Activated gamma-delta T cell treated with anti-CD3 and anti-CD28 coated beads, Interleukin-2, amount 50 U/mL, for 16 hours (primary cell): ENCODE results near the gene WWOX.

Experiments
- DNase-seq: peaks from one replicate; pipeline ENCODE4 v3.0.0-alpha.2; 2020; ENCODE audit warnings: low read depth

Gene WWOX

DNA sequence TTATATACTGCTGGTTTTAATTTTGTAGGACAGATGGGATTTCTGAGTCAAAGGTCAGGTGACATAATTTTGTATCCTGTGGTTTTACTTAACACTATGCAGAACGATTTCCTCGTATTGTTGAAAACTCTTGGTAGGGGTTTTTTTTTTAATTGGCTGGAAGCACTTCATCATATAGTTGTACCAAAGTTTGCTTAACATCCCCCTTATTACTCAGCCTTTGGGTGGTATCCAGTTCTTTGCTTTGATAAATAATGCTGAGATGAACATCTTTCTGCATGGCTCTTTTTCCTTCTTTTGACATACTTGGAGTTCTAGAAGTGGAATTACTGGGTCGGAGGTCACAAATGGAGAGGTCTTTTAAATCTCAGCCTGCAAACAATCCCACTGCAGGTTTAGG is 1082.0 kb downstream of the WWOX start:
- DNase-seq = no peak

DNA sequence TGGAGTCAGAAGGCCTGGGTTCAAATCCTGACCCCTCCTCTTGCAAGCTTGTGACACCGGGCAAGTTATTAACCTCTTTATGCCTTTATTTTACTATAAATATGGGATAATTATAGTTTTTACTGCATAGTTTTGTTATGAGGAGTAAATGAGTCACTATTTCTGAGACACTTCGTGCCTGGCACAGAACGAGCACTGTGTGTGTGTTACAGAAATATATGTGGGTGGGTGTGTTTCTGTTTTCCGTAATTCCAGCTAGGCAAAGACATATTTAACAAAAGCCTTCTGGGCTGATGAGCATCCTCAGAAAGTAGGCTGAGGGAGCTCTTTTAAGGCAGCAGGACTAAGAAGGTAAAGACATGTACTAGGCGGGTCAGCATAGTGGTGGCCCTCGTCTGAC is 1083.2 kb downstream of the WWOX start:
- DNase-seq = no peak

DNA sequence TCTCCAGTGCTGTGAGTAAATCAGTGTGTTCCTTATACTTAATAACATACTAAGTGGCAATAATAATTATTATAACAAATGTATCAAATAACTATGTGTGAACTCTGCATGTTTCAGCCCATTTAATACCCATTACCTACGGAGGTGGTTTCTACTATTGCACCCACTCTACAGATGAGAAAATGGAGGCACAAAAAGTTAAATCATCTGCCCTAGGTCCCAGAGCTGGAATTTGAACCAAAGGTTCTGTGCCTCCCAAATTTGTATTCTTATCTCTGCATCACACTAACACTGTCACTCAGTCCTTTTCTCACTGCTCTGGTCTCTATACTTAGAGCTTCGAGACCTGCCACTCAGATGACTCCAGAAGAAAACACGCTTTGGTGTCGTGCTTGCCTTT is 1084.1 kb downstream of the WWOX start:
- DNase-seq = no peak

DNA sequence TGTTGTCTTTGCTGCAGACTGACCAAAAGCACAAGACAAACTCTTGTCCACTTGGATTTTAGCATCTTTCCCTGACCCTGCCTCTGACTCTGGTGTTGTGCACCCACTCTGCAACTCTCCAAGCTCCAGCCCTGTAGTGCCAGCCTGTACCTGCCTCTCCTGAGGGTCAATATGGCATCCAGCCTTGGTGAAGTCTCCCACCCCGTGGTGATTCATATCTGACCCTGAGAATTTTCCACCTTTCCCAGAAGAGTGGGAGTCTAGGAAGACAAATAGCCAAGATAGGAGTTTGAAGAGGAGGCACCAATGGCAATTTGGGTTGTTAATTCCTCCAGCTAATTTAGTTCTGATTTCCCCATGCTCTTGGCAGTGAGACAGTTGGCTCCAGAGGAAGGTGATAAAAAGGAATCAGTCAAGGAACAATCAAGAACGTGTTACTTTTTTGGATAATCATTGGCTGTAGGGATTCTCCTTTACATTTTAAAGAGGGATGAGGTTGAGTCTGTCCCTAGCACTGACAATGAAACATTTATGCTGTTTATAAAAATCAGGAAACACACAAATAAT is 1085.1 kb downstream of the WWOX start:
- DNase-seq = no peak

DNA sequence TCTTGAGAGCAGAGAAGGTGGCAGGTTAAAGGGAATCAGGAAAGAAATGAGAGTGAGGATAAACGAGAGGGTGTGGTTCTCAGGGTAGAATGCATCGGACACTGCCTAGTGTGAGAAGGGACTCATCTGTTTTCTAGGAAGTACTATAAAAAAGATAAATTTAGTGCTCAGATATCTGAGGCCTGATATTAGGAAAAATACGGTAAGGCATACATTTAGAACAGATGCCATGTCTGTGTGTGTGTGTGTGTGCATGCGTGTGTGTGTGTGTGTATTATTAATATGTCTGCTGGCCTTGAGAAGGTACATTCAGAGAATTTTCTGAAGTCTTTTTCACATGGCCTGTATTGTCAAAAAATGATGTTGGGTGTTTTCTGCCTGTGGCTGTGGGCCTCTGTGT is 1086.3 kb downstream of the WWOX start:
- no peak for DNase-seq

DNA sequence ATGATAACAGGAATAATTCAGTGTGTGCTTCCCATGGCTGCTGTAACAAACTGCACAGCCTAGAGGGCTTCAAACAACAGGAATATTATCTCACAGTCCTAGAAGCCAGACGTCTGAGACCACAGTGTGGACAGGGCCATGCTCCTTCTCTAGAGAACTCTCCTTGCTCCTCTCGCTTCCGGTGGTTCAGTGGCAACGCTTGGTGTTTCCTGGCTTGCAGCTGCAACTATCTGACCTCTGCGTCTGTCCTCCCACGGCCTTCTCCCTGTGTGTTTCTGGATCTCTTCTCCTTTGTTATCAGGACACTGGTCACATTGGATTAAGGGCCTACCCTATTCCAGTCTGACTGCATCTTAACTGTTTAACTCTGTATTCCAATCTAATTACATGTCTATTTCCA is 1086.7 kb downstream of the WWOX start:
- no peak for DNase-seq

DNA sequence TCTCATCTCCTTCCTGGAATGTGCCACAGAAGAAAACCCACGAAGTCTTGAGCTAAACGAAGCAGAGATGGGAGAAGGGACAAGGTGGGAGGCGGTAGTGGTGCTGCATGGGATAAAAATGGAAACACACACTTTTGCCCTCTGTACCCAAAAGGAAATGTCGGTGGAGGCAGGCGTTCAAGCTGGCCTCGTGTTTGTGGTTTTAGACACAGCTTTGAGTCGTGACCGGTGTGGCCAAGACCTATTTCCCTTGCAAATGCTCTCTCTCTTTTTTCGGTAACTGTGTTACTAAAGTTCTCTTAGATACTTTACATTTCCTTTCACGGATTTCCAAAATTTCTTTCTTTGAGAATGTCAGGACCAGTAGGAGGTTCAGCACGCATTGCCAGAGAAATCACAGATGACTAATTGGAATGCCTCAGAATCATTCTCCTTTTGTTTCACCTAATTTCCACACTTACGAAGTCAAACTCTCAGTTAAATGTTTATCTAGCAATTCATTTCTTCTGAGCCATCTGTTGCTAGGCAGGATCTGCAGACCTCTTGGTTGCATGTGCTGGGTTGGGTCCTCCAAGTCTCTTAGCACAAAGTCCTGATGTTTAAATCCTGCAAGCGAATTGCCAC is 1088.8 kb downstream of the WWOX start:
- no peak for DNase-seq

DNA sequence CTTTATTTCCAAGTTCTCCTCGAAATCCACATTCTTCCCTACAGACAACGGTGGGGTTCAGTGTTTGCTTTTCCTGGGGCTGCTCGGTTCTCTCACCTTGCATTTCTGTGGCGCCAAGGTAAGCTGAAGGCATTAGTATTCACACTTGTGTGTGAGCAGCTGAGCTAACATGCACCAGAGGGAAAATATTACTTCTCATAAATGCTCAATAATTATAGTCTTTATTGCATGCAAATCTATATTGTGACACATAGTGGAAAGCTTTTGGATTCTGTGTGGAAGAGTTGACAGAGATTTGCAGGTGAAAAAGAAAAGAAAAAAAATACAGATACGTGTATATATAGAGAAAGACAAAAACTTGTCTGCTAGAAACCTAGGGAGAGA is 1089.3 kb downstream of the WWOX start:
- DNase-seq = no peak

DNA sequence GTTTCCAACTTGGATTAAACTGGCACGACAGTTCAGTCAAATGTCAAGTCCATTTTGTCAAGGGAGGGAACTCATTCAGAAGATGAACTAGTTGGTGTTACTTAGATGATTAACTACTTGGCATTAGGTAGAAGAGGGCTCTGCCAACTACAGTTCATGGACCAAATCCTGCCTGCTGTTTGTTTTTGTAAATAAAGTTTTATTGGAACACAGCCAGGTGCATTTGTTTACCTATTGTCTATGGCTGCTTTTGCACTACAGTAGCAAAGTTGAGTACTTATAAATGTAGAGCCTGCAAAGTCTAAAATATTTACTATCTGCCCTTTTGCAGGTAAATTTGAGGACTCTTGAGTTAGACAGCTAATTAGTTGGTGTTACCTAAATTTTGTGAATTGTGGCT is 1091.1 kb downstream of the WWOX start:
- no peak for DNase-seq

DNA sequence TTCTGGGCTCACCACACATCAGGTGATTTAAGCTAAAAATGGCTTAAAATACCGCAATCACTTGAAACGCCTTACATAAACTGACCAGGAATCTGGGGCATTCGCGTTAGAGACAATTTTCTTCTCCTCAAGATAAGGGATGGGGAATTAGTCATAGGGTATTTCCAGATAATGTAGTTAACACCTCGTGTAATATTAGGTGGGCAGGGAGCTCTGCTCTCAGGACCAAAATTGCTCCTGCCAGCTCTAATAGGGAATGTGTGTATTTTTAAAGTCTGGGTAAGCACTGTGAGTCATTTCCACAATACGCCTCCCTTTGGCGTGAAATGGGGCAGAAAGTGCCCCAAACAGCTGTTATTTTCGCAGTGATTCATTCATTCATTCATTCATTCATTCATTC is 1092.5 kb downstream of the WWOX start:
- no peak for DNase-seq

DNA sequence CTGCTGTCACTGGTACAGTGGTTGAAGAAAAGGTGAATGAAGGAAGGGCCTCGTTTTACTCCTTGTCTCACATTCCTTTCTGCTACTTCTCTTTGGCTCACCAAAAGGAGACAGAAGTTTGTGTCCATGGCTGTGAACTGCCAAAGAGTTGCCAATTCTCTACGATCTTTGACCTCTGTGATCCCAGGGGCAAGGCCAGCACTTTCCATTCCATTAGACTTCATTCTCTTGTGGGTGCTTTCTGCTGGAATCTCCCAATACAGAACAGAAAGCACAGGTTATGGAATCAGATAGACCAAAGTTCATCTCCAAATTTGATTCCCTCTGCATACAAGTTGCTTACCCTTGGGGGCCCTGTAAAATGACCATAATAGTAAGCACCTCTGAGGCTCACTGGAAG is 1093.5 kb downstream of the WWOX start:
- DNase-seq = no peak

DNA sequence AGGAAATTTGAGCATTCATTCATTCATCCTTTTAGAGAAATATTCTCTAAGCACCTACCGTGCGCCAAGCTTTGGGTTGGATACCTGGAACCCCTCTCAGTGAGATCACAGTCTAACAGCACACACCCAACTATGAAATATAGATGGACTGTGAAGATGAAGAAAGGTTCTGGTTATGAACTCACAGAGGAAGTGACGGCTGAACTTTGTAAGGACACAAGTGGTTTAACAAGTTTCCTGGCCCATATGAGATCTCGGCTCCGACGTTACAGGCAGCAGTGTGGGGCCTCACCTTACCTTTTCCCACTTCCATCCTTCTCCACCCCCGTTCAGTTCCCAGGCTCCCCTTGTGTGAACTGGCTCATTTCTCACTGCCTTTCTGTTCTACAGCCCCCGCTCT is 1094.8 kb downstream of the WWOX start:
- no peak for DNase-seq

DNA sequence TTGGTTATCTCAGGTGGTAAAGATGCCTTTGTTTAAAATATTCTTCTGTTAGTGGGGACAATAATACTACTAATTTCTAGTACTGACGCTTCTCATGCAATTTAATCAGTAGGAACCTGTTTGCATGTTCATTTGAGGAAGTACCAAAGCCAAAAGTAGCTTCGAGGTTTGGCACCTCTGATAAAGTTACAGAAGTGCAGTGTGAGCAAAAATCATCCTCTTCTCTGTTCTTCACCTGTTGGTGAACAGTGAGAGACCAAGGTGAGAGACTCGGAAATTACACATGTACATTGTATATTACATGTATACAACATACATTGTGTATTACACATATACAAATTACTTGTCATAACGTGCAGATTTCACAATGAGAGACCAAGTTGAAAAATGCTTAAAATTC is 1096.5 kb downstream of the WWOX start:
- DNase-seq = no peak

DNA sequence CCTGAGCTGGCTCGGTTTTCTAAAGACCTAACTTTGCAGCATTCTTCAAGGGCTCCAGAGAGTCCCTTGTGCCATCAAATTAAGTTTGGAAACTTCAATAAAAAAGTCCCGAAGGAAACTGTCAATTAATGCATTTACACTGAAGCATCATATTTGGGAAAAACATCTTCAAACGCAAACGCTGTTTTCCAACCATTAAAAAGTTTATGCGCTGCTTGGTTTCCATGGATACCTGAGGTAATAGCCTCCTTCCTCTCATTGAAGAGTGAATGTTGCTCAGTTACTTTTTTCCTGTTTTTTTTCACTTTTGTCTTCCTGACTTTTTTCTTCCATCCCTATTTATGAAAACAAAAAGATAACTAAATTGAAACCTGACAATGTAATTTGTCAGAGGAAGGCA is 1102.0 kb downstream of the WWOX start:
- no peak for DNase-seq

DNA sequence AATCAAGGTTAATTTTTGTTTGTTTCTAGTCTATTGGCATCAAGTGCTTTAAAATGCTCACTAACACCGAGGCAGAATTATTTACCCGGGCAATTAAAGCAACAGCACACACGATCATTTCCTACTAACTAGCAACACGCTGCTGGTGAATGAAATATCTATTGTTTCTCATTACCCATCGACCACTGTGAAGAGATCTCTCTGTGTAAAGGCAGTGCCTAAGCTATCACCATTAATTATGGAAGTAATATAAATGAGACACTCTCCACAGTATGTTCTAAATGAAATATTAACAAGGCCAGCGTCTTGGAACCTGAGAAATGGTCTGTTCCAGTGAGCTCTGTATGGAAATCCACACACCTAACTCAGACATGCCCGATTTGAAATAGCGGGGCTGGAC is 1103.5 kb downstream of the WWOX start:
- DNase-seq = no peak

DNA sequence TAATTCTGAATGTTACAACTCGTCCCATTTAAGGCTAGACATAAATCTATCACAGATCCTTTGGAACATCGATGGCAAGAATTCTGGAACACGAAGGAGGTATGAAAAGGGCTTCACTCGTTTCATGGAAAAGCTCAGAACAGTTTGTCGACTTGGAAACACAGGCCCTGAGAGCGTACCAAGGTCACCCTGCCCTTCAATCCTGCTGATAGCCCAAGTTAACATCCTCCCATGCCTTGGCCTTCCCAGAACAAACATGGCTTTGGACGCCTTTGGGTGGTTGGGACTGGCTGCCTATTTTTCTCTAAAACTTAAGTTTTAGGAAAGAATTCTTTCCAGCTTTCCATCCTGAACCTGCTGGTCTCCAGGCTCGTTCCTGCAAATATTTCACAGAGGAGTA is 1105.0 kb downstream of the WWOX start:
- no peak for DNase-seq

DNA sequence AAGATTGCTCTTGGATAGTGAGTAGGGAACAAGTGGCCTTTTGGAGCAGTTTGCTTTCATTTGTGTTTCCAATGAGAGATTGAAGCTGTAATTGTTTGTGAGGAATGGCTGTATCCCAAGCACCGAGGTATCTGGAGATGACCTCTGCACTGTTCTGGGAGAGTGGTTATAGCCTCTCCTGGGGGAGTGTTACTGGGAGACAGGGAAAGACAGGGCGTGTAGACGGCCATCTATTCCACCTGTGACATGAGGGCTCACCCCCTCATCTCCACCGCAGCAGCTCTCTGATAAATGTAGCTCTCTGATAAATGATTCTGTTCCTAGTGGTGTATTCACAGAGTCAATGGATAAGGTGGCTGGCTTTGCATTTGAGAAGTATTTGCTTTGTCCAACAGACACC is 1107.4 kb downstream of the WWOX start:
- no peak for DNase-seq

DNA sequence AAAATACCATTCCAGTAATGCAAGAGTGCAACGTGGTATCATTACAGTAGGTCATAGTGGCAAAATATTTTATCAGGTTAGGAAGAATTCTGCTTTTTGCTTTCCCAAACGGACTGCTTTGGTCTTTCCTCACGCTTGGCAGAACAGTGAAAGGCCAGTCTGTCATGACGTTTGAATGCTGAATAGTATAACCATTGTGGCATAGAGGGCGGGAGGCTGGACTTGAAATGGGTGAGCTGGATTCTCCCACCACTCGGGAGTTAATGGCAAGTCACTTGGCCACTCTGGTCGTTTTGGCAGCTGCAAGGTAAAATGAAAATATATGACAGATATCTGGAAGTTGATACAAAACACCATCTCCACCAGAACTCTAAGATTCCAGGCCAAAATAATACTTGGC is 1109.9 kb downstream of the WWOX start:
- no peak for DNase-seq

DNA sequence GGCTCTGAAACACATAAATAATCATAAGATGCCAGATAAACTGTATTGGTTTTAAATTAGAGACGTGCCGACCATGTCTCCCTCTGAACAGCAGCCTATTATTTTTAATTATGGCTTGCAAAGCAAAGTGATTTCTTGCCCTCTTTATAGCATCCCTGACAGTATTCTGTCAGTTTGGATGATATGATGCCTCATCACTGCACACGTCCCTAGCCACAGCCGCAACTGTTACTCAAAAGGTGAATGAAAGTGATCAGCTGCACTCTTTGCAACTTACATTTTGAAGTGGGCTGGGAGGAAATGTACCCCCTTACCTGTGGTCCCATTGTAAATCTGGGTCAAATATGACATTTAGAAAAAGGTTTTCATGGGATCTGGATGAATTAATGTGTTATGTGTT is 1111.2 kb downstream of the WWOX start:
- no peak for DNase-seq

DNA sequence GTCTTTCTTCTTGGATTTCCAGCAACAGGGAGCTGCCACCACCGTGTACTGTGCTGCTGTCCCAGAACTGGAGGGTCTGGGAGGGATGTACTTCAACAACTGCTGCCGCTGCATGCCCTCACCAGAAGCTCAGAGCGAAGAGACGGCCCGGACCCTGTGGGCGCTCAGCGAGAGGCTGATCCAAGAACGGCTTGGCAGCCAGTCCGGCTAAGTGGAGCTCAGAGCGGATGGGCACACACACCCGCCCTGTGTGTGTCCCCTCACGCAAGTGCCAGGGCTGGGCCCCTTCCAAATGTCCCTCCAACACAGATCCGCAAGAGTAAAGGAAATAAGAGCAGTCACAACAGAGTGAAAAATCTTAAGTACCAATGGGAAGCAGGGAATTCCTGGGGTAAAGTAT is 1112.1 kb downstream of the WWOX start:
- no peak for DNase-seq

DNA sequence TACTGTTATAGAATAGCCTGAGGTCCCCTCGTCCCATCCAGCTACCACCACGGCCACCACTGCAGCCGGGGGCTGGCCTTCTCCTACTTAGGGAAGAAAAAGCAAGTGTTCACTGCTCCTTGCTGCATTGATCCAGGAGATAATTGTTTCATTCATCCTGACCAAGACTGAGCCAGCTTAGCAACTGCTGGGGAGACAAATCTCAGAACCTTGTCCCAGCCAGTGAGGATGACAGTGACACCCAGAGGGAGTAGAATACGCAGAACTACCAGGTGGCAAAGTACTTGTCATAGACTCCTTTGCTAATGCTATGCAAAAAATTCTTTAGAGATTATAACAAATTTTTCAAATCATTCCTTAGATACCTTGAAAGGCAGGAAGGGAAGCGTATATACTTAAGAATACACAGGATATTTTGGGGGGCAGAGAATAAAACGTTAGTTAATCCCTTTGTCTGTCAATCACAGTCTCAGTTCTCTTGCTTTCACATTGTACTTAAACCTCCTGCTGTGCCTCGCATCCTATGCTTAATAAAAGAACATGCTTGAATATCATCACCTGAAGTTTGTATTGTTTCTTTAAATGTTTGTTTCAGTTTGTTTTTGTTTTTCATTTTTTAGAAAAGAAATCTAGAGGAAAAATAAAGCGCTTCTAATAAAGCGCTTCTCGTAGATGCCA is 1112.8 kb downstream of the WWOX start:
- DNase-seq = no peak

DNA sequence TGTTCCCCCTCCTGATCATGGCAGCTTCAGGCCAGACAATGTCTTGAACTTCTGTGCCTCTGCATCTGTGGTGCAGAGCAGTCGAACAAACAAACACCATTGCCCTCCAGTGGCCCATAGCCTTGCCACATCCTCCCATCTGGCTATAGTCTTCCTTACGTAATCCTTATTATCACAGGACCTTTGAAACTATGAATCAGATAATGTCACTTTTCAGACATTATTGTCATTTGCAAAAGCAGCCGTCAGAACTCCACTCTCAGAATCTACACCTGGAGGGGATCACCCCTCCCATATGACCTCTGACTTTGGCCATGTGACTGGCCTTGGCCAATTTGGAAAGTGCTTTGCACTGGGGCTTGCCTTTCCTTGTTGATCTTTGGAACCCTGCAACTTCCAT is 1113.8 kb downstream of the WWOX start:
- DNase-seq = no peak

DNA sequence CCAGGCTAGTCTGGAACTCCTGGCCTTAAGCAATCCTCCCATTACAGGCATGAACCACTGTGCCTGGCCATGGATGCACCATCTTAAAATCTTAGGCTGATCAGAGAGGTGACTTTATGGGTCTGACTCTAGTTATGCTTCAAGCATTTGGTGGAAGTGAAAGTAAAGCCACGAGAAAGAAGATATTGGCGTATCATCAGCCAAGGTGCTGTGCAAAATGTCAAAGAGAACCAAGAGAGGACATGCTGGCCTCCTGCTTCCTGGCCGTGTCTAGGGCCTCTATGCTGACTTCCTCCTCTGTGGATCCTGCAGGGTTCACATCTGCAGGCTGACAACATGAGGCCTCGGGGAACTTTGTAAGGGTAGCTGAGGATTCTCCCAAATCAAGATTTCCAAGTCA is 1115.8 kb downstream of the WWOX start:
- no peak for DNase-seq

DNA sequence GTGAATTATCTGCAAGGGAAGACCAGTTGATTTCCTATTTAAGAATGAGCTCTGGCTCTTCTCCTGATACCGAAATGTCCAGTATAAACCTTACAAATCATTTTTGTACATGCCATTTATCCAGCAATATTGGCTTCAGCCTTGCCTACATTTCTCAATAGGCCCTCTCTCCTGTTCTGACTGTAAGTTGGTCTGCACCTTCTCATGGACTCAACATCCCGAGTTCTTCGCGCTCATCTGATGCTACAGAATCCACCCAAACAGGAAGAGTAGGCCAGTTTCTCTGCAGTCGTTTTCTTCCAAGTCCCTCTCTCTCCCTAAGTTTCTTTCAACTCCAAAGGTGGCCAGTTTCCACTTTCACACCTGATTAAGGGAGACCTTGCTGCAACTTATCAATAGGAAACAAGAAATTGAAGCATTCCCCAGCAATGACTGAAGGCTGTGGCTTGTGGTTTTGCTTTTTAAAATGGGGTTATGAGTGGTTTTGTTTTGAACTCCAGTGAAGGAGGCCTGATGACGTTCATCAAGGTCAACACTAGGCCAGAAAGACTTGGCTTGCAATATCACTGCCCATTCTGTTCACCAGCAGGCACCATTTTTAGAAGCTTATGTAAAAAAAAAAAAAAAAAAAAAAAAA is 1118.0 kb downstream of the WWOX start:
- no peak for DNase-seq
